ENCODE data around the gene KANSL1L. TPM values are rescaled to one million over a fixed set of nuclear protein-coding genes. Genes with fewer than 3 reads are reported as not detected.

Gene KANSL1L
- total RNA-seq: 15.5 and 23.4 TPM in 2 replicates

DNA sequence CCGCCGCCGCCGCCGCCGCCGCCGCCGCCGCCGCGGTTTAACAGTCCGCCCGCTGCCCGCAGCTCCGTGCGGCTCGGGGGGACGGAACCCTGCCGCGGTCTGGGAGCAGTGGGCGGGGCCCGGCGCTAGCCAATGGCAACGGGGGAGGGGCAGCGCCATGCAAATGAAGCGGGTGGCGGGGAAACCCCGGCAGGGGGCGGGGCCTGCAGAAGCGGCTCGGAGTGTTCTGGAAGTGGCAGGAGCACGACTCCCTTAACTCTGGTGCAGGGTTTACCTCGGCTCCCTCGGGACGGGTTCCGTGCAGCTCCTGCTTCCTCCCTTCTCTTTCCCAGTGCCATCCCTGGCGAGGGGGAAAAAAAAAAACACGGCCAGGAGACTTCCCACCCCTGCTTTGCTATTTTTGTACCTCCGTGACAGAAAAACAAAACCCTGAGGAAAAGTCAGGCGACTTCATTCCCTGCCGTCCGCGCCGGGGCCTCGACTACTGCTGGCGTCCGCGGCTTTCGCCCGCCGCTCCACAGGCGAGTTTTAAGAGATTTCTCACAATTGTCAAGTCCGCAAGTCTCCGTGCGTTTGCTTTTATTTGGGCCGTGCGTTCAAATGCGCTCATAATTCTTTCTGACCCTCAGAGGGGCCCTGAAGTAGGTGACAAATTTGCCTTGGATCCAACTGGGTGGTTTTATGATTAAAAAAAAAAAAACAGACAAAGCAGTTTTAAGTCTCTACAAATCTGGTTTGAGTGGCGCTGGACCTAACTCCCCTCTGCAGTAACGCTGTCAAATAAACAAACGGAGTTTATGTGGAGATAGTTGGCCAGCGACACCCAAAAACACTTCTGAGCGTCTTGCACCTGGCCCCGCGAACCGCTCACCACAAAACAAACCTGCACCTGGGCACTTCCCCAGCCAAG, at the start of gene KANSL1L:
KANSL1L (minus strand) TSS at position 101 of the 910 bp plus-strand sequence. CDS start 16,827 bp downstream, outside the sequence.

GRCh38 chr2:210002158-210003157, 168.8 kb downstream of the KANSL1L start, which contains the start of gene RPE:
TSS of gene RPE (plus strand) at chr2:210002638. CDS start at chr2:210002662, 24 bp downstream.

Other genes starting within 250 kb of the KANSL1L start
- 117 and 124 TPM in 2 replicates for gene RPE, start 168.8 kb downstream of the KANSL1L start, total RNA-seq
- gene ACADL, start 54.0 kb upstream of the KANSL1L start, total RNA-seq: 0.11 and 0.50 TPM in 2 replicates
- not detected in 2 replicates for gene MYL1, start 143.8 kb upstream of the KANSL1L start, total RNA-seq